ENCODE measurements around the gene PKDREJ.

Gene PKDREJ

GRCh38 chr22:46303347-46303965 lies 40.3 kb upstream of the PKDREJ start:
- DNase-seq, result no peak
- Mint-ChIP-seq H3K27ac (no peak overlapping the region), H3K27me3 (ENCODE audit: low read depth, poor library complexity) (peaks cover 4% of the 10 kb centered on the region), H3K36me3 (ENCODE audit: low read depth) (peaks cover 76% of the 10 kb centered on the region), H3K4me1 (peaks cover 34% of the 10 kb centered on the region), H3K9me3 (no peaks in the 10 kb centered on the region), H3K4me3 (no peak overlapping the region)
- no peak for TF ChIP-seq CTCF (IDR thresholded peaks at IDR 0.05)

GRCh38 chr22:46300491-46300890 lies 37.3 kb upstream of the PKDREJ start:
- H3K9me3 Mint-ChIP-seq, result no peaks in the 10 kb centered on the region

GRCh38 chr22:46299101-46299500 lies 36.0 kb upstream of the PKDREJ start:
- Mint-ChIP-seq H3K4me1 (peaks cover 64% of the 10 kb centered on the region), H3K36me3 (ENCODE audit: low read depth) (peaks cover 45% of the 10 kb centered on the region), H3K4me3 (peak overlapping the region; percentile 94), H3K27me3 (ENCODE audit: low read depth, poor library complexity) (no peaks in the 10 kb centered on the region), H3K27ac (no peak overlapping the region), H3K9me3 (no peaks in the 10 kb centered on the region)
- TF ChIP-seq CTCF (IDR thresholded peaks at IDR 0.05), result no peak
- no peak for DNase-seq

More at GRCh38 chr22:46300491-46300890, 37.3 kb upstream of the PKDREJ start:
- H3K4me1 Mint-ChIP-seq, result peaks cover 57% of the 10 kb centered on the region
- no peak for DNase-seq
- TF ChIP-seq CTCF (IDR thresholded peaks at IDR 0.05), result no peak
- H3K27me3 Mint-ChIP-seq (ENCODE audit: low read depth, poor library complexity), result peaks cover 4% of the 10 kb centered on the region
- peak overlapping the region; percentile 37 for H3K27ac Mint-ChIP-seq
- peaks cover 58% of the 10 kb centered on the region for H3K36me3 Mint-ChIP-seq (ENCODE audit: low read depth)
- no peak overlapping the region for H3K4me3 Mint-ChIP-seq

GRCh38 chr22:46297151-46297812 lies 34.1 kb upstream of the PKDREJ start:
- H3K4me1 Mint-ChIP-seq, result peaks cover 62% of the 10 kb centered on the region
- peak overlapping the region; percentile 94 for H3K4me3 Mint-ChIP-seq
- no peaks in the 10 kb centered on the region for H3K9me3 Mint-ChIP-seq
- H3K27ac Mint-ChIP-seq, result no peak overlapping the region
- peak; percentile 62 for DNase-seq
- H3K36me3 Mint-ChIP-seq (ENCODE audit: low read depth), result peaks cover 39% of the 10 kb centered on the region
- no peaks in the 10 kb centered on the region for H3K27me3 Mint-ChIP-seq (ENCODE audit: low read depth, poor library complexity)
- TF ChIP-seq CTCF (IDR thresholded peaks at IDR 0.05), result no peak

- DNase-seq, result peak; percentile 96
- TF ChIP-seq CTCF (IDR thresholded peaks at IDR 0.05), result no peak
- Mint-ChIP-seq H3K27me3 (ENCODE audit: low read depth, poor library complexity) (no peaks in the 10 kb centered on the region), H3K4me3 (peak within 1 kb of the TSS; percentile 94), H3K27ac (peak within 1 kb of the TSS; percentile 93), H3K4me1 (peaks cover 62% of the 10 kb centered on the region), H3K9me3 (no peaks in the 10 kb centered on the region), H3K36me3 (ENCODE audit: low read depth) (peaks cover 41% of the 10 kb centered on the region)
Observed at GRCh38 chr22:46296257-46297150, 33.4 kb upstream of the PKDREJ start, which contains the start of gene GTSE1. TSS of gene GTSE1 (plus strand) at chr22:46296870. CDS start at chr22:46297401, 531 bp downstream.

Measured in nephron progenitor cell (in vitro differentiated cells).